Breast epithelium (tissue), 3 donors: ENCODE results near the gene GAB3.

Experiments
- CTCF ChIP-seq, 3 donors: fragments of 450-650 bp; IDR thresholded peaks; one replicate each; pipeline ENCODE4 v1.5.1; 2016 to 2017; ENCODE audit warnings: antibody characterized with exemption in 3 of 3, mild to moderate bottlenecking in 3 of 3, moderate library complexity in 3 of 3
- POLR2A ChIP-seq: fragments of 450-650 bp; IDR thresholded peaks from one replicate; pipeline ENCODE4 v1.6.1; 2016; ENCODE audit warnings: antibody characterized with exemption, mild to moderate bottlenecking, moderate library complexity
- POLR2AphosphoS5 ChIP-seq, 3 donors: sonication (generic); formaldehyde crosslinking; IDR thresholded peaks; one replicate each; pipeline ENCODE4 v1.6.1; 2017; ENCODE audit warnings: antibody characterized with exemption in 3 of 3

- TF ChIP-seq CTCF (IDR thresholded peaks at IDR 0.05): no peak
- TF ChIP-seq POLR2AphosphoS5 (IDR thresholded peaks at IDR 0.05): no peak
- no peak for TF ChIP-seq POLR2A
Measured at GRCh38 chrX:154727418-154727817, 23.5 kb downstream of the GAB3 start.
